Body of pancreas (tissue), 4 donors: ENCODE measurements around the gene SAPCD2.
A peak's percentile ranks its signal among the peaks of the same experiment; 100 is the strongest.

Experiments used
- CTCF ChIP-seq, 7 experiments: fragments of 450-650 bp in 4 of 7; fragments of 200-600 bp in 3 of 7; sonication (generic) in 3 of 7; IDR thresholded peaks; one replicate each; pipeline ENCODE4 v1.5.1; 2016 to 2019; ENCODE audit warnings: antibody characterized with exemption in 7 of 7
- POLR2A ChIP-seq, 3 donors: fragments of 450-650 bp; IDR thresholded peaks; one replicate each; pipeline ENCODE4 v1.6.1; 2016; ENCODE audit warnings: antibody characterized with exemption in 3 of 3, mild to moderate bottlenecking in 2 of 3

- TF ChIP-seq POLR2A (IDR thresholded peaks at IDR 0.05) (peak in 1 of 3 donors; percentile 9), CTCF (IDR thresholded peaks at IDR 0.05) (peak in 4 of 7 experiments; percentile 28 to 42 (median 32))
These were observed 534 bp upstream of the SAPCD2 start for GRCh38 chr9:137070906-137071275.
